Measurements from ENCODE around the gene MXRA7.
A peak's percentile ranks its signal among the peaks of the same experiment; 100 is the strongest.
"Not testable (repeated sequence)": the region's sequence is repeated elsewhere in the genome, so short reads cannot be mapped to it uniquely, and the experiment has no call there.

Gene MXRA7

DNA sequence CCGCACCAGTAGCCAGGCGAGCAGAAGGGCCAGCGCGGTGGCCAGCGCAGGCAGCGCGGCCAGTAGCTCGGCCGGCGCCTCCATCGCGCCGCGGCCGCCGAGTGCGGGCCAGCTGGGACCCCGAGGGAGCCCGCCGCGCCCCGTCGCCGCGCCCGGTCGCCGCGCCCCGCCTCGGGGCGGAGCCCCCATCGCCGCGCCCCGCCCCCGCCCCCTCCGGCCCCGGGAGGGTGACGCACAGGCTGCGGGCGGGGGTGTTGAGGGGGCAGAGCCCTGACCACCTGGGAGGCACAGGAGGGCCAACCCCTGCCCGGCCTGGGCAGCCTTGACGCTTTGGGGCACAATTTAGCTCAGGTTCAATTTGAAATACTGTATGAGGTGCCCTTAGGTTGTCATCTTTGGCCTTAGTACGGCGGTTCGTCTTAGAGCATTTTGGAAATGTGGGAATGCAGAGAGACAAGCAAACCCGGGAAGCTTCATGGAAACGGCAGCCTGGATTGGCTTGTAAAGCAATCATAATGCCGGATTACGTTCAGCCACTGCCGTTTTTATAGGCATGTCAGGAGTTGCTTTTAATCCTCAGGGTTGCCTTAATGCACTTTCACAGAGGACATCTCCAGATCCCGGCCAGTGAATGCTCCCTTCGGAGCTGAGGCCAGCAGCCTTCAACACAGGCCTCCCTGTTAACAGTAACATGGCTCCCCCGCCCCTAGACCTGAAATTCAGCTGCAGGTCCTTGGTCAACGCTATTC lies at the start of gene MXRA7:
MXRA7 (minus strand) TSS at position 103 of the 749 bp plus-strand sequence; CDS start at position 84, 19 bp downstream.
- DNase-seq: peak in 2 of 4 experiments; percentile 30 to 54

DNA sequence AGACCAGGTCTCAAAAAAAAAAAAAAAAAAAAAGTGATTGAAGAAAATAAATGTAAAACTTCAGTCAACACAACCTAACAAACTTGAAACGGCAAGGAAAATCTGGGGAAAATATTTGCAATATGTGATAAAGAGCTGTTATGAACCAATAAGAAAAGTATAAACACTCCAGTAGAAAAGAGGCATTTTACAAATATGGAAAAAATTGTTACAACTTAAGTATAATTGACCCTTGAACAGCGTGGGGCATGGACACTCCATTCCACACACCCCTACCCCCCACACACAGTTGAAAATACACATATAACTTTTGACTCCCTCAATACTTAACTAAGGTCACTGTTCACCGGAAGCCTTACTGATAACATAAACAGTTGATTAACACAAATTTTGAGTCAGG lies 47.8 kb upstream of the MXRA7 start:
- no peak for DNase-seq

GRCh38 chr17:76757256-76757655 lies 46.5 kb upstream of the MXRA7 start:
- DNase-seq: no peak

GRCh38 chr17:76755285-76755684 lies 44.5 kb upstream of the MXRA7 start:
- no peak for DNase-seq

- peak in 1 of 4 experiments; percentile 27 for DNase-seq
These were observed 42.5 kb upstream of the MXRA7 start for GRCh38 chr17:76753061-76753961.

DNA sequence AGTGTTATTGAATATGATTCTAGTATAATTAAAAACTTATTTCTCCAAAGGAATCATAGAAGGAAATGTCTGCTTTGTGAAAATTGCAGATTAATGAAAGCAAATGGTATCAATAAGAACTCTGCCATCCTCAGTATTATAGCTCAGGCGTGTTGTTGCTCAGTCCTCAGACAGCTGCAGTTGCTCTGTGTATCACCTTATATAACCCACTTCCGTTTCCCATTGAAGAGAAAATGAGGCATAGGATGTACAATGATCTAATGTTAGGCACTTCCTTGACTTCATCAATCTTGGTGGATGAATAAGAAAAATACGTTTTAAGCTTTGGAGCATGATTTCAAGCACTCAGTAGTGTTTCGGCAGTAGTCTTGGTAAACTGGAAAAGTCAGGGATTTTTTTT lies 41.2 kb upstream of the MXRA7 start:
- DNase-seq: no peak

DNA sequence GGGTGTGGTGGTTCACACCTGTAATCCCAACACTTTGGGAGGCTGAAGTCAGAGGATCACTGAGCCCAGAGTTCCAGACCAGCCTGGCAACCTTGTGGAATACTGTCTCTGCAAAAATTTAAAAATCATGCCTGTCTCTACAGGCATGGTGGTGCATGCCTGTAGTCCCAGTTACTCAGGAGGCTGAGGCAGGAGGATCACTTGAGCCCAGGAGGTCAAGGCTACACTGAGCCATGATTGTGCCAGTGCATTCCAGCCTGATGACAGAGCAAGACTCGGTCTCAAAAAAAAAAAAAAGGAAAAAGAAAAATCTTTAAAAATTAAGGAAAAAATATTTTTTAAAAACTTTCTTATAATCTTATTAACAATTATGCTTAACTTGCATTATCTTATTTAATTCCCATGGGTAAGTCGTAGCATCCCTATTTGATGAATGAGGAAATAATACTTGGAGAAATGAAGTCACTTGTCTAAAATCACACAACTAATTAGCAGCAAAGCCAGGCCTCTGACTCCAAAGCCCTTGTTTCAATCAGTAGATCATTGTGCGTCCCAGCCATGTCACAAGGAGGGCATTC lies 40.7 kb upstream of the MXRA7 start:
- DNase-seq: no peak

GRCh38 chr17:76748657-76749056 lies 37.9 kb upstream of the MXRA7 start:
- DNase-seq: no peak

- no peak for DNase-seq
These were observed 37.1 kb upstream of the MXRA7 start for GRCh38 chr17:76747716-76748363.

DNA sequence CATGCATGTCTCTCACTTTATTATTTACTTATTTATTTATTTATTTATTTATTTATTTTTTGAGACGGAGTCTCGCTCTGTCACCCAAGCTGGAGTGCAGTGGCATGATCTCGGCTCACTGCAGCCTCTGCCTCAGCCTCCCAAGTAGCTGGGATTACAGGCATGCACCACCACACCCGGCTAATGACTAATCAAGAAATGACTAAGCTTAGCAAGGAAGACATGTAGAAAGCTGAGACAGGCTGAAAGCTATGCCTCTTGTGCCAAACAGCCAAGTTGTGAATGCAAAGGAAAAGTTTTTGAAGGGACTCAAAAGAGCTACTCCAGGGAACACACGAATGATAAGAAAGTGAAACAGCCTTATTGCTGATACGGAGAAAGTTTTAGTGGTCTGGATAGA lies 35.0 kb upstream of the MXRA7 start:
- DNase-seq: not testable (repeated sequence)

GRCh38 chr17:76744747-76745146 lies 34.0 kb upstream of the MXRA7 start:
- no peak for DNase-seq

GRCh38 chr17:76742958-76743357 lies 32.2 kb upstream of the MXRA7 start:
- DNase-seq: no peak

DNA sequence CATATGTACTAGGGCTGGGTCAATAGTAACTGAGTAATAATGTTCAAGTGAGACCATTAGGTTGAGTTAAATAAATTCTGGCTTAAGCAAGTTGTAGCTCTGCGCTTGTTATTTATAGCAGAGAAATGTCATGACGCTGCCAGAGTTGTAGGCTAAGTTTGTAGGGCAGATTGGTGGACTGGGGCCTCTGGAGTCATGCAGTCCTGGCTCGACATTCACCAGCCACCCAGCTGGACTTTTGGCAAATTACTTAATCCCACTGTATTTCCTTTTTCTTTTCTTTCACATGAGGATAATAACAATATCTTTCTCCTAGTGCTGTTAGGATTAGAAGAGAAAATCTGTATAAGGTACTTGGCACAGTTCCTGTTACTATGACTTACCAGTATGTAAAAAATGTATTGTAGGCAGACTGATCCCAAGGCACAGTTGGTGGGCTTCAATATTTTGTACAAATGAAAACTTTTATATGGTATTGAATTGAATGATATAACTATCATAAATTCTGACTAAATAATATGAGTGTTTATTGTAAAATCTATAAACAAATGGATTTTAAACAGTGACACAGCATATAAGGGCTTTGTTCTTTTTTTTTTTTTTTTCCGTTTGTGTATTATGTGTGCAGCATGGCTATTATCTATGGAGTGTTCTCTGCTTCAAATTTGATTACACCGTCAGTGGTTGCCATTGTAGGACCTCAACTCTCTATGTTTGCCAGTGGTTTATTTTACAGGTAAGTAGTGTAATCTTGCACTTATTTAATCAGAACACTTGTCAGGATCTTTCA lies 29.8 kb upstream of the MXRA7 start:
- no peak for DNase-seq

DNA sequence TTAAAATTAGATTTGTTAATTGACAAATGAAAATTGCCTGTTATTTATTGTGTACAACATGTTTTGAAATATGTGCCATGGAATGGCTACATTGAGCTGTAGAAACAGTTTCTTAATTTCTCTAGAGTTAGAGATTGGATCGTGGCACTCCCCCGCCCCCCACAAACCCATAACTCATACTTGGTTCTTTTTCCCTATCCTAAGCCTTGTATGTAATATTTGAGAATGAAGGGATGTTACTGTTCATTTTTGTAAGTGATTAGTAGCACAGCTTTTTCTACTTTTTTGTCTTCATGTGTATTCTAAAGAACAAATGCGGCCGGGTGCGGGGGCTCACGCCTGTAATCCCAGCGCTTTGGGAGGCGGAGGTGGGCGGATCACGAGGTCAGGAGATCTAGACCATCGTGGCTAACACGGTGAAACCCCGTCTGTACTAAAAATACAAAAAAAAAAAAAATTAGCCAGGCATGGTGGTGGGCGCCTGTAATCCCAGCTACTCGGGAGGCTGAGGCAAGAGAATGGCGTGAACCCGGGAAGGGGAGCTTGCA lies 28.9 kb upstream of the MXRA7 start:
- not testable (repeated sequence) for DNase-seq

GRCh38 chr17:76738468-76738850 lies 27.7 kb upstream of the MXRA7 start:
- no peak for DNase-seq

DNA sequence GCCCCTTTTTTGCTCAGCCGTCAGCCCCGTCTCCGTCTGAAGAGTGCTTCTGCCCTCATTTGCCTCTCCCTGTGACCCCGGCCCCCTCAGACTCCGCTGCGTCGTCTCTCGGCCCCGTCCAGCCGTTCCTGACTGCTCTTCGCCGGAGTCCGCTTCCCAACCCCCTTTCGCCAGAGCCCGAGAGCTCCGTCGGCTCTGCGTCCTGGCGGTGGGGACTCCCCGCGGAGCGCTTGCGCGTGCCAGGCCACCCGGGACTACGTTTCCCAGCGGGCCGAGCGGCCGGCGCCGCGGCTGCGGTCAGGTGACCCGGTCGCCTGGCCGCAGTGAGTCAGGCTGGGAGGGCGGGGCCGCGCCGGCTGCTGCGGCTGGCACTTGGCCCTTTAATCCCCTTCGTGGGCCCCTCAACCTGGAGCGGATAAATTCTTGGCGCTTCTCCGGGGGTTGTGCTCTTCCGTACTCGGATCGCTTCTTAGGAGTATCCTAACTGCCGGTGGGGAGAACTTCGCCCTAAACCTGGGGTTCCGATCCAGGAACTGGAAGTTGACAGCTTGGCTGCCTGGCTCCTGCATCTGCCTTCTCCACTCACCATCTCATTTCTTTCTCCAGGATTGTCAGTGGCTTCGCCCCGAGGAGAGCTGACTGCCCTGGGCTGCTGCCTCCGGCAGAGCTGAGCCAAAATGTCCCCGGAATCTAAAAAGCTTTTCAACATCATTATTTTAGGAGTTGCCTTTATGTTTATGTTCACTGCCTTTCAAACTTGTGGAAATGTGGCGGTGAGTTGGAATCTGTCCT lies 27.1 kb upstream of the MXRA7 start, which contains the start of gene MFSD11:
MFSD11 (plus strand) TSS at position 444 of the 792 bp plus-strand sequence; CDS start at position 678, 234 bp downstream.
- DNase-seq: peak; percentile 79 to 97 (median 87)

DNA sequence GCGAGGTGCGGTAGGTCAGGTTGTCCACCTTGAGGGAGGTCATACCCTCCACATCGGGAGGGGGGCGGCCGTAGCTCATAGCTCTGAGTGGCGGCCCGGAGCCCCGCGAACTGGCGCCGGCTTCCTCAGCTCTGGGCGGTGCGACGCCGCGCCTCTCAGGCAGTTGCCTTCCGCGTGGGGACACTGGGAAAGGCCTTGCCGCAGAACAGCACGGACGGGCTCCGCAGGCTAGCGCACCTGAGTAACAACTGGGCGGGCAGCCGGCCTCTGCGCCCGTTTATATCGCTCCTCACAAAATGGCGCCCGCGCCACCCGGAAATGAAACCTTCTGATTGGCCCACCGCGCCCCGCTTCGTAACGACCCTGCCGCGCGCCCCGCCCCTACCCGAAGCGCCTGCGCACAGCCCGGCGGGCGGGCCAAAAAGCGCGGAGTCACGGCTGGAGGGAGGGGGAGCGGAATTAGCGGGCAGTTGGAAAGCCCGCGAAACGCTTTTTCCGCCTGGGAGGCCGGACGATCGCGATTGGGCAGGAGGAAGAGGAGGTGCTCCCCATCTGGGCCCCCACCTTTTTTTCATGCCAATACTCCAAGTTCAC lies 26.4 kb upstream of the MXRA7 start, which contains the start of gene SRSF2:
SRSF2 (minus strand) TSS at position 250 of the 594 bp plus-strand sequence; CDS start at position 79, 171 bp downstream.
- DNase-seq: peak; percentile 97 to 99 (median 98)

GRCh38 chr17:76736349-76737081 lies 25.8 kb upstream of the MXRA7 start:
- DNase-seq: peak; percentile 38 to 66 (median 48)

DNA sequence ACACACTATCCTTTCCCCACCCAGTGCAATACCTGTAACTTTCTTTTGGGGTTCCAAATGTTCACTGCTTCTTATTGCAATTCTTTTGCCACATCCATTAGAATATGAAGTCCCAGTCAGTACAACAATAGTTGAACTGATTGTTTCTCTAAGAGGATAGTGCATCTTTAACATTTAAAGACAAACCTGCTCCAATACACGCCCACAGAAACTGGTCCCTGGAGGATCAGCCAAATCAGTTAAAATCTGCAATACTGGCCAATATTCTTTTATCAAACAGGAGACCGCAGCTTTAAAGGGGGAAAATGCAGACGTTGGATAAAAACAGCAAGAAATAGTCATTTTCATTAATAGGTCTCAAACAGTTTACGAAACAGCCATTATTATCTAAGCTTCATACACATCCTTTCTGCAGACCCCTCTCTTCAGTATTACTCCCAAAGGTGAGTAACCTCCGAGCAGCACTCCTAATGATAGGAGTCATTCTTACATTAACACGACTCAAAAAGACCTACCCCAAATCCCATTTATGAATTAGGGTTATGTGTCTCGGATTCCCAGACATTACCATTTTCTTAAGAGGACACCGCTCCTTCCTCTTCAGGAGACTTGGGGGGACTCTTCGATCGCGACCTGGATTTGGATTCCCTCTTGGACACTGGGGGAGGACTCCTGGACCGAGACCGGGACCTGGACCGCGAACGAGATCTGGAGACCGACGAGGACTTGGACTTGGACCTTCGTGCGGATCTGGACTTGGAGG lies 25.0 kb upstream of the MXRA7 start:
- no peak for DNase-seq
